Upper lobe of left lung (tissue), 6 donors: ENCODE data around the gene HCN3. TPM values are rescaled to one million over a fixed set of nuclear protein-coding genes. Genes with fewer than 3 reads are reported as not detected.
"Not testable (repeated sequence)": the region's sequence is repeated elsewhere in the genome, so short reads cannot be mapped to it uniquely, and the experiment has no call there.

Experiments
- ATAC-seq, 2 donors: fragments of 200-7000 bp; cut with Tn5 transposase; one replicate each; pipeline ENCODE4 v1.9.1; 2022; ENCODE audit warnings: mild to moderate bottlenecking in 2 of 2, moderate library complexity in 2 of 2; ENCODE audit not compliant: low FRiP score in 2 of 2
- DNase-seq, 2 donors: peaks; one replicate each; pipeline ENCODE4 v3.0.0-alpha.2; 2019 to 2020
- H3K27ac ChIP-seq, 4 donors: fragments of 200-600 bp; sonication (generic); one replicate each; pipeline ENCODE4 v1.5.1; 2016 to 2019
- H3K27me3 ChIP-seq, 4 donors: fragments of 200-600 bp; sonication (generic); one replicate each; pipeline ENCODE4 v1.5.1; 2017 to 2019
- H3K36me3 ChIP-seq, 4 donors: fragments of 200-600 bp; sonication (generic); one replicate each; pipeline ENCODE4 v1.5.1; 2016 to 2019
- H3K4me1 ChIP-seq, 4 donors: fragments of 200-600 bp; sonication (generic); one replicate each; pipeline ENCODE4 v1.5.1; 2018 to 2019
- H3K4me3 ChIP-seq, 4 donors: fragments of 200-600 bp; sonication (generic); one replicate each; pipeline ENCODE4 v1.5.1; 2017 to 2019; ENCODE audit warnings: mild to moderate bottlenecking in 2 of 4, moderate library complexity in 1 of 4
- H3K9me3 ChIP-seq, 4 donors: fragments of 200-600 bp; sonication (generic); one replicate each; pipeline ENCODE4 v1.5.1; 2018 to 2019
- EP300 ChIP-seq, 4 donors: sonication (generic); formaldehyde crosslinking; IDR thresholded peaks; one replicate each; pipeline ENCODE4 v1.5.1; 2017; ENCODE audit warnings: antibody characterized with exemption in 4 of 4, control low read depth in 2 of 4
- POLR2A ChIP-seq, 4 donors: fragments of 450-650 bp; IDR thresholded peaks; one replicate each; pipeline ENCODE4 v1.5.1; 2016 to 2017; ENCODE audit warnings: antibody characterized with exemption in 4 of 4, mild to moderate bottlenecking in 2 of 4
- POLR2AphosphoS5 ChIP-seq, 2 donors: sonication (generic); formaldehyde crosslinking; IDR thresholded peaks; one replicate each; pipeline ENCODE4 v1.5.1; 2017; ENCODE audit warnings: antibody characterized with exemption in 2 of 2
- WGBS, 2 donors: methylation state at CpG; one replicate each; pipeline ENCODE4 v1.1.5; 2017 to 2018; 5-methylcytosine and 5-hydroxymethylcytosine counted together
- total RNA-seq, 6 donors: library from RNA; depleted of rRNA in 4 of 6; stranded (reverse); fragments of >200 nt in 4 of 6; gene quantifications; one replicate each; pipeline versions ENCODE4 v1.1.0 to v1.2.1, GENCODE V29; 2016 to 2021
- TF ChIP-seq, protein P1 (sequence below), 6 experiments: fragments of 450-650 bp in 4 of 6; fragments of 200-600 bp in 2 of 6; sonication (generic) in 2 of 6; IDR thresholded peaks; one replicate each; pipeline ENCODE4 v1.5.1; 2016 to 2019; ENCODE audit warnings: antibody characterized with exemption in 6 of 6
- donor health status: DM: no; HTN: no; CAD: no; lungs with moderate emphysema.
- donor health status: DM: no; HTN: yes; CAD: no; lungs with severe emphysema.

The HCN3 gene
- total RNA-seq, 6 donors from 2014 or later = 1.1 to 6.3 (median 2.6) TPM

DNA sequence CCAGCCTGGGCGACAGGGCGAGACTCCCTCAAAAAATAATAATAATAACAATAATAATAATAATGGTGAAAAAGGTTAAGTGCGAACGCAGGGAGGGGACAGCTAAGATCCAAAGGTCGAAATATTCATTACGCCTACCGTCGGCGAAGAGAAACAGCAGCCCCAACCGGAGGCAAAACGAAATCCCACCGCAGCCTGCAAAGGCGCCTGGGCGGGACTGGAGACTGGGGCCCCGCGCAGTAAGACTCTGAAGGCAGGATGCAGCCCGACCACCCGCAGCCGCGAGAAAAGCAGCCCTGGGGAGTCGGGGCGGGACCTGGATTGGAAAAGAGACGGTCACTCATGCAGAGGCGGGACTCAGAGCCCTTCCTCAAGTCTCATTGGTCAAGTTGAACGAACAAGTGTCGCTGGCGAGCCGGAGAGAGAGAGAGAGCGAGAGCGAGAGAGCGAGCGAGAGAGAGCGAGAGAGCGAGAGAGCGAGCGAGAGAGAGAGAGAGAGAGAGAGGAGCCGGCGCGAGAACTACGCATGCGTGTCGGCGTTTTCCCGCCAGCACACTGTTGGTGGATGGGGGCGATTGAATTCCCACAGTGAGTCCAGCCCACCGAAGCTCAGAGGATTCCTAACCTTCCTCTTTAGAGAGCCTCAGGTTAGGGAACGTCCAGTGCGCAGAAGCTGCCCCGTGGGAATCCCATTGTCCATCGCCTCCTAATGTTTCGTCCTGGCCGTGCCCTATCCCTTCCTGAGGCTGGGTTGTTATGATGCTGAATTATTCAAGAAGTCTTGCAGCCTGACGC is 32.7 kb upstream of the HCN3 start:
- 1 to 2% methylated on average over 53 of the region's 53 CpGs for WGBS, 2 donors
- TF ChIP-seq POLR2A (IDR thresholded peaks at IDR 0.05) (peak; percentile 68 to 98 (median 86)), POLR2AphosphoS5 (IDR thresholded peaks at IDR 0.05) (peak; percentile 85 to 92), EP300 (IDR thresholded peaks at IDR 0.05) (peak in 1 of 4 donors; percentile 1)
- TF ChIP-seq, protein P1, sequence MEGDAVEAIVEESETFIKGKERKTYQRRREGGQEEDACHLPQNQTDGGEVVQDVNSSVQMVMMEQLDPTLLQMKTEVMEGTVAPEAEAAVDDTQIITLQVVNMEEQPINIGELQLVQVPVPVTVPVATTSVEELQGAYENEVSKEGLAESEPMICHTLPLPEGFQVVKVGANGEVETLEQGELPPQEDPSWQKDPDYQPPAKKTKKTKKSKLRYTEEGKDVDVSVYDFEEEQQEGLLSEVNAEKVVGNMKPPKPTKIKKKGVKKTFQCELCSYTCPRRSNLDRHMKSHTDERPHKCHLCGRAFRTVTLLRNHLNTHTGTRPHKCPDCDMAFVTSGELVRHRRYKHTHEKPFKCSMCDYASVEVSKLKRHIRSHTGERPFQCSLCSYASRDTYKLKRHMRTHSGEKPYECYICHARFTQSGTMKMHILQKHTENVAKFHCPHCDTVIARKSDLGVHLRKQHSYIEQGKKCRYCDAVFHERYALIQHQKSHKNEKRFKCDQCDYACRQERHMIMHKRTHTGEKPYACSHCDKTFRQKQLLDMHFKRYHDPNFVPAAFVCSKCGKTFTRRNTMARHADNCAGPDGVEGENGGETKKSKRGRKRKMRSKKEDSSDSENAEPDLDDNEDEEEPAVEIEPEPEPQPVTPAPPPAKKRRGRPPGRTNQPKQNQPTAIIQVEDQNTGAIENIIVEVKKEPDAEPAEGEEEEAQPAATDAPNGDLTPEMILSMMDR (IDR thresholded peaks at IDR 0.05) = peak; percentile 78 to 100 (median 92)
- Histone ChIP-seq H3K27me3 (peaks cover 0 to 3% (median 0%) of the 10 kb centered on the region in 4 donors), H3K4me3 (peak overlapping the region; percentile 54 to 68 (median 62)), H3K36me3 (peaks cover 0 to 19% (median 13%) of the 10 kb centered on the region in 4 donors), H3K27ac (peak overlapping the region; percentile 89 to 92 (median 90)), H3K9me3 (no peaks in the 10 kb centered on the region), H3K4me1 (peaks cover 26 to 44% (median 29%) of the 10 kb centered on the region in 4 donors)
- ATAC-seq (peak; percentile 94 to 97), DNase-seq (peak; percentile 92 to 99)

DNA sequence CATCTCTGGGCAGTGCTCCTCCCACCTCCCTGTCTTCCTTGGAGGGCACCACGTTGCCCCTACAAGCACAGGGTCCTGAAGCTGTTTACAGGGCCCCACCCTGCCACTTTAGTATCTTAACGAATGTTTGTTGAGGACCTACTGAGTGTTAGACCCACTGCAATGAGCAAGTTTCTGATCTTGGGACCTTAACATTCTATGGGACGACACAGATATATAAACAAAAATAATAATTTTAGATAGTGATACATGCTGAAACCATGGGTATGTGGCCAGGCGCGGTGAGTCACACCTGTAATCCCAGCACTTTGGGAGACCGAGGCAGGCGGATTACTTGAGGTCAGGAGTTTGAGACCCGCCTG is 32.1 kb upstream of the HCN3 start:
- peaks cover 24 to 41% (median 28%) of the 10 kb centered on the region in 4 donors for H3K4me1 ChIP-seq
- peaks cover 0 to 17% (median 13%) of the 10 kb centered on the region in 4 donors for H3K36me3 ChIP-seq
- no peak for TF ChIP-seq EP300 (IDR thresholded peaks at IDR 0.05)
- TF ChIP-seq, protein P1 (IDR thresholded peaks at IDR 0.05) = no peak
- no peak for TF ChIP-seq POLR2AphosphoS5 (IDR thresholded peaks at IDR 0.05)
- no peak for TF ChIP-seq POLR2A (IDR thresholded peaks at IDR 0.05)
- 66 to 68% methylated on average over 7 to 8 of the region's 8 CpGs for WGBS, 2 donors
- DNase-seq = no peak
- H3K9me3 ChIP-seq = no peaks in the 10 kb centered on the region
- peak overlapping the region; percentile 89 to 92 (median 90) for H3K27ac ChIP-seq
- no peak for ATAC-seq
- peaks cover 0 to 3% (median 0%) of the 10 kb centered on the region in 4 donors for H3K27me3 ChIP-seq
- H3K4me3 ChIP-seq = peak overlapping the region in 3 of 4 donors; percentile 54 to 68 (median 65)

DNA sequence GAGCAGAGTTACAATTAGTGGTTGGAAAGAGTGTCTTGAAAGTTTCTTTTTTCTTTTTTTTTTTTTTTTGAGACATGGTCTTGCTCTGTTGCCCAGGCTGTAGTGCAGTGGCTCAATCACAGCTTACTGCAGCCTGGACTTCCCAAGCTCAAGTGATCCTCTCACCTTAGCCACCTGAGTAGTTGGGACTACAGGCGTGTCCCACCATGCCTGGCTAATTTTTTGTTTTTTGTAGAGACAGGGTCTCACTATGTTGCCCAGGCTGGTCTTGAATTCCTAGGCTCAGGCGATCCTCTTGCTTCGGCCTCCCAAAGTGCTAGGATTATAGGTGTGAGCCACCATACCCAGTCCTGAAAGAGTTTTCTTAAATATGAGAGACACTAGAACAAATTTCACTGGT is 30.5 kb upstream of the HCN3 start:
- ATAC-seq = not testable (repeated sequence)

DNA sequence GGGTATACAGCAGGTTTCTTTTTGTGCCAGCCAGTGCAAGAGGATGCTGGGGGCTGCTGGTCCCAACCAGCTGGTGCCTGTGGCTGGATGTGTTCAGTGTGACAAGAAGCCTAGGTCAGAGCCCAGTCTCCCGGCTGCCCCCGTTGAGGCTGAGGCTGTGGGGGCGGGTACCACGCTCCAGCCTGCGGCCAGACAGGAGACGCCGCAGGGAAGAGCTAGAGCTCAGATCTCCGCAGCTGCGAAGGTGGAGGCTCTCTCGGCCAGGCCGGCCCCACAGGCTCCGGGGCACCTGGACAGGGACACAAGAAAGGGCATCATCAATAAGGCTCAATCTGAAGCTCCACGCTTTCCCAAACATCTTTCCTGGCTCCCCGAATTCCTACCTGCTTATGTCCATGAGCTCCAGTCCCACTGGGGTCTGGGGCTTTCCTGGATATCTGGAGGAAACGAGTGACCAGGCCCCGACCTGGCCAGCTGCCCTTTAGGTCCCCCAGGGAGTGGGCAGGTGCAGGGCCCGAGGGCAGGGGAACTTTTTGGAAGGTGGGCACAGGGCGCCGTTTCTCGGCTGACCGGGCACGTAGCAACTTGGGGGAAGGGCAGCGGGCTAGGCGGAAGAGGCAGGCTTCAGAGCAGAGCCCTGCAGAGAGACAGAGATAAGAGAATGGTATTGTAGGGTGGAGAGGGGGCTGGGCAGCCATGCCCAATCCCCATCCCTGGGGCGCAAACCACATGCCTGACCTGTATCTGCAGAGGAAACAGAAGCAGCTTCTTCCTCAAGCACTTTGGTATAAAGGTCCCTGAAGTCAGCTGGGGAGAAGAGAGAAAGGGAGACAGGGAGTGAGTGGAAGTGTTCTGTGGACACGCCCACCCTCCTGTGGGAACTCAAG is 29.4 kb upstream of the HCN3 start:
- no peak for ATAC-seq
- TF ChIP-seq POLR2AphosphoS5 (IDR thresholded peaks at IDR 0.05) (no peak), EP300 (IDR thresholded peaks at IDR 0.05) (no peak), POLR2A (IDR thresholded peaks at IDR 0.05) (no peak)
- TF ChIP-seq, protein P1 (IDR thresholded peaks at IDR 0.05) = no peak

More for the DNA sequence above, 30.5 kb upstream of the HCN3 start:
- H3K9me3 ChIP-seq, H3K4me3 ChIP-seq, H3K27ac ChIP-seq, DNase-seq, H3K27me3 ChIP-seq: not testable (repeated sequence)
- Histone ChIP-seq H3K4me1 (peaks cover 21 to 35% (median 25%) of the 10 kb centered on the region in 4 donors), H3K36me3 (peaks cover 0 to 17% (median 13%) of the 10 kb centered on the region in 4 donors)
- WGBS, 2 donors = 90 to 100% methylated on average over 3 of the region's 3 CpGs

DNA sequence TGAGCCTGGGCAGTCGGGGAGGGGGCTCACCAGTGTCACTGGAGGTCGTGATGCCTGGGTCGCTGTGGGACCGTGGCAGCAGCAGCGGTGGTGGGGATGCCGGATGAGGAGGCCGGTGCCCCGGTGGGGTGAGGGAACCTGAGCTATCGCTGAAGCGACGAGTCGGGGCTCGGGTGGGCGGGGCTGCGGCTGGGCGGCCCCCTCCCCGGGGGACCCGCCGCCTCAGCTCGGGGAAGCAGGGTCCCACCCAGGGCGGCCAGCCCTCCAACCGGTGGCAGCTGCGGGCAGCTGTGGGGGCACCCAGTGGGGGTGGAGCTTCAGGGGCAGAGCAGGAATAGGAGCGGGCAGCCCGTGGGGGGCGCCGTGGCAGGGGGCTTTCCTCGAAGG is 27.0 kb upstream of the HCN3 start:
- Histone ChIP-seq H3K36me3 (peaks cover 0 to 17% (median 13%) of the 10 kb centered on the region in 4 donors), H3K27ac (peak overlapping the region in 3 of 4 donors; percentile 37 to 84 (median 47)), H3K27me3 (no peaks in the 10 kb centered on the region), H3K4me3 (peak overlapping the region in 3 of 4 donors; percentile 8 to 43 (median 36)), H3K9me3 (no peaks in the 10 kb centered on the region), H3K4me1 (peaks cover 23 to 32% (median 26%) of the 10 kb centered on the region in 4 donors)
- TF ChIP-seq, protein P1 (IDR thresholded peaks at IDR 0.05) = no peak
- TF ChIP-seq POLR2AphosphoS5 (IDR thresholded peaks at IDR 0.05) = no peak
- TF ChIP-seq POLR2A (IDR thresholded peaks at IDR 0.05) = no peak
- no peak for TF ChIP-seq EP300 (IDR thresholded peaks at IDR 0.05)
- WGBS, 2 donors = 58 to 86% methylated on average over 2 to 5 of the region's 28 CpGs
- DNase-seq = no peak
- ATAC-seq = no peak

More for the DNA sequence above, 29.4 kb upstream of the HCN3 start:
- WGBS, 2 donors = 89 to 94% methylated on average over 25 to 26 of the region's 26 CpGs
- peaks cover 0 to 3% (median 0%) of the 10 kb centered on the region in 4 donors for H3K27me3 ChIP-seq
- H3K4me1 ChIP-seq = peaks cover 19 to 29% (median 23%) of the 10 kb centered on the region in 4 donors
- H3K27ac ChIP-seq = no peak overlapping the region
- peaks cover 0 to 17% (median 13%) of the 10 kb centered on the region in 4 donors for H3K36me3 ChIP-seq
- DNase-seq = peak in 1 of 2 donors; percentile 72
- H3K4me3 ChIP-seq = no peak overlapping the region
- no peaks in the 10 kb centered on the region for H3K9me3 ChIP-seq
